ENCODE measurements around the gene TMC5.

The TMC5 gene

DNA sequence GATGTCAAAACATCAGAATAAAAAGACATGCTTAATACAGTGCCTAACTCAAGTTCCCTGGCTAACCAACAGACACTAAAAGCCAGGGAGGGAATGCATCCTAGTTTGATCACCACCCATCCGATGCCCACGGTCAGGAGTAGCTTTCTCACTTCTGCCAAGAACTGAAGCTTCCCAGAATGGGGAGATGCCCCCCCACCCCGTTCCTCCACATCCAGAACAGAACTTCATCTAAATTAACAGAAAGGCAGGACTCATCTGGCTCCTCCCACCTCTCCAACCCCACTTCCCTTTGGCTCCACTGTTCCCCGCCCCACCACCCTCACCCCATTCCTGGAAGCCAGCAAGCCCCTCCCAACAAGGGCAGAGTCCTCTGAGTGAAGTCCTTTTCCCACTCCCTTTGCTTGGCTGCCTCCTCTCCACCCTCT is 70.5 kb downstream of the TMC5 start:
- Histone ChIP-seq H4K12ac (ENCODE audit: low read depth, low read length) (no peak overlapping the region), H3K36me3 (ENCODE audit: control insufficient read depth in 1 of 2, insufficient read depth in 2 of 2, low read length in 2 of 2) (no peaks in the 10 kb centered on the region), H4K8ac (ENCODE audit: low read depth, low read length) (no peak overlapping the region), H3K4me2 (ENCODE audit: low read length) (no peak overlapping the region), H3K27ac (ENCODE audit: low read depth, low read length) (no peak overlapping the region), H3K23ac (ENCODE audit: low read length) (no peak overlapping the region), H3K14ac (ENCODE audit: low read length) (no peak overlapping the region), H2AK5ac (ENCODE audit: low read length) (no peak overlapping the region), H3K79me2 (ENCODE audit: control insufficient read depth, insufficient read depth, low read length, poor library complexity) (no peaks in the 10 kb centered on the region), H2AFZ (ENCODE audit: insufficient read depth, low read length, poor library complexity) (no peak overlapping the region), H2BK12ac (ENCODE audit: low read length) (no peak overlapping the region), H4K91ac (ENCODE audit: low read depth, low read length) (no peak overlapping the region), H3K9ac (ENCODE audit: low read length) (no peak overlapping the region), H3K4me3 (ENCODE audit: low read depth, low read length) (no peak overlapping the region), H3K9me3 (ENCODE audit: insufficient read depth, low read depth, low read length) (no peaks in the 10 kb centered on the region), H3K79me1 (ENCODE audit: low read length) (no peaks in the 10 kb centered on the region), H3K27me3 (ENCODE audit: insufficient read depth, low read length) (no peaks in the 10 kb centered on the region), H3K4ac (ENCODE audit: low read depth, low read length) (no peak overlapping the region), H2BK5ac (ENCODE audit: low read depth, low read length, poor library complexity) (no peak overlapping the region), H3K18ac (ENCODE audit: low read length) (no peak overlapping the region), H3K4me1 (ENCODE audit: control insufficient read depth in 1 of 2, insufficient read depth in 2 of 2, low read length in 2 of 2) (no peaks in the 10 kb centered on the region), H2BK120ac (ENCODE audit: insufficient read depth, low read length, poor library complexity) (no peak overlapping the region)
- DNase-seq, result no peak
- no CpG with 5 or more reads among the region's 4 CpGs for WGBS (ENCODE audit: extremely low coverage, insufficient coverage, insufficient read length)

- H3K27me3 ChIP-seq (ENCODE audit: insufficient read depth, low read length), result no peaks in the 10 kb centered on the region
- no CpG with 5 or more reads among the region's 1 CpG for WGBS (ENCODE audit: extremely low coverage, insufficient coverage, insufficient read length)
- no peak overlapping the region for H3K14ac ChIP-seq (ENCODE audit: low read length)
- H3K4ac ChIP-seq (ENCODE audit: low read depth, low read length), result no peak overlapping the region
- no peaks in the 10 kb centered on the region for H3K4me1 ChIP-seq (ENCODE audit: control insufficient read depth in 1 of 2, insufficient read depth in 2 of 2, low read length in 2 of 2)
- H3K27ac ChIP-seq (ENCODE audit: low read depth, low read length), result no peak overlapping the region
- no peak overlapping the region for H3K4me2 ChIP-seq (ENCODE audit: low read length)
- no peak overlapping the region for H2AK5ac ChIP-seq (ENCODE audit: low read length)
- H4K12ac ChIP-seq (ENCODE audit: low read depth, low read length), result no peak overlapping the region
- H3K9me3 ChIP-seq (ENCODE audit: insufficient read depth, low read depth, low read length), result no peaks in the 10 kb centered on the region
- no peak overlapping the region for H4K91ac ChIP-seq (ENCODE audit: low read depth, low read length)
- no peak overlapping the region for H2BK5ac ChIP-seq (ENCODE audit: low read depth, low read length, poor library complexity)
- no peaks in the 10 kb centered on the region for H3K79me1 ChIP-seq (ENCODE audit: low read length)
- H3K4me3 ChIP-seq (ENCODE audit: low read depth, low read length), result no peak overlapping the region
- no peak for DNase-seq
- H2BK12ac ChIP-seq (ENCODE audit: low read length), result no peak overlapping the region
- peaks cover 1% of the 10 kb centered on the region in 2 experiments for H3K36me3 ChIP-seq (ENCODE audit: control insufficient read depth in 1 of 2, insufficient read depth in 2 of 2, low read length in 2 of 2)
- H4K8ac ChIP-seq (ENCODE audit: low read depth, low read length), result no peak overlapping the region
- no peak overlapping the region for H3K9ac ChIP-seq (ENCODE audit: low read length)
- H3K79me2 ChIP-seq (ENCODE audit: control insufficient read depth, insufficient read depth, low read length, poor library complexity), result no peaks in the 10 kb centered on the region
- no peak overlapping the region for H3K18ac ChIP-seq (ENCODE audit: low read length)
- H2AFZ ChIP-seq (ENCODE audit: insufficient read depth, low read length, poor library complexity), result no peak overlapping the region
- H3K23ac ChIP-seq (ENCODE audit: low read length), result no peak overlapping the region
- no peak overlapping the region for H2BK120ac ChIP-seq (ENCODE audit: insufficient read depth, low read length, poor library complexity)
Measured at GRCh38 chr16:19490619-19491018, 72.9 kb downstream of the TMC5 start.

DNA sequence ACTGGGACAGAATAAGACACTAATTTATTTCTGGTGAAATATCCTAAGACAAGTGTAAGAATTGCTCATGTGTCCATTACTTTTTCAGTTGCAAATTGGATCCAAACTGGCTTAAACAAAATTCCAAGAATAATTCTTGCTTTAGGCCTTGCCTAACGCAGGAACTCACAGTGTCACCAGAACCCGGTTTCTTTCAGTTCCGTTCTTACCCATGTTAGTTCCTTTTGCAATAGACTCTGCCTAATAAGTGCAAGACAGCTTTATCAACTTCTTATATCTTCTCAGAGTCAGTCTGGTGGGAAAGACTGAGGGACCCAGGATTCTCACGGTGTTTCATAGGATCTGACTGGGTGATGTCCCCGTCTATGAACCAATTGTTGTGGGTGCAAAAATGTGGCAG is 79.5 kb downstream of the TMC5 start:
- Histone ChIP-seq H3K4ac (ENCODE audit: low read depth, low read length) (no peak overlapping the region), H3K14ac (ENCODE audit: low read length) (no peak overlapping the region), H4K8ac (ENCODE audit: low read depth, low read length) (no peak overlapping the region), H2BK12ac (ENCODE audit: low read length) (no peak overlapping the region), H3K36me3 (ENCODE audit: control insufficient read depth in 1 of 2, insufficient read depth in 2 of 2, low read length in 2 of 2) (peaks cover 5 to 13% of the 10 kb centered on the region in 2 experiments), H3K4me2 (ENCODE audit: low read length) (no peak overlapping the region), H3K79me1 (ENCODE audit: low read length) (no peaks in the 10 kb centered on the region), H3K27me3 (ENCODE audit: insufficient read depth, low read length) (no peaks in the 10 kb centered on the region), H3K4me1 (ENCODE audit: control insufficient read depth in 1 of 2, insufficient read depth in 2 of 2, low read length in 2 of 2) (no peaks in the 10 kb centered on the region), H2AK5ac (ENCODE audit: low read length) (no peak overlapping the region), H2BK5ac (ENCODE audit: low read depth, low read length, poor library complexity) (no peak overlapping the region), H3K79me2 (ENCODE audit: control insufficient read depth, insufficient read depth, low read length, poor library complexity) (no peaks in the 10 kb centered on the region), H4K12ac (ENCODE audit: low read depth, low read length) (no peak overlapping the region), H3K23ac (ENCODE audit: low read length) (no peak overlapping the region), H3K27ac (ENCODE audit: low read depth, low read length) (no peak overlapping the region), H2AFZ (ENCODE audit: insufficient read depth, low read length, poor library complexity) (no peak overlapping the region), H3K4me3 (ENCODE audit: low read depth, low read length) (no peak overlapping the region), H2BK120ac (ENCODE audit: insufficient read depth, low read length, poor library complexity) (no peak overlapping the region), H3K9me3 (ENCODE audit: insufficient read depth, low read depth, low read length) (no peaks in the 10 kb centered on the region), H3K9ac (ENCODE audit: low read length) (no peak overlapping the region), H4K91ac (ENCODE audit: low read depth, low read length) (no peak overlapping the region), H3K18ac (ENCODE audit: low read length) (no peak overlapping the region)
- DNase-seq, result peak in 1 of 2 donors; percentile 24
- WGBS (ENCODE audit: extremely low coverage, insufficient coverage, insufficient read length), result no CpG with 5 or more reads among the region's 5 CpGs

- H3K4me3 ChIP-seq (ENCODE audit: low read depth, low read length), result no peak overlapping the region
- no peak overlapping the region for H2BK12ac ChIP-seq (ENCODE audit: low read length)
- DNase-seq, result no peak
- no peak overlapping the region for H2AFZ ChIP-seq (ENCODE audit: insufficient read depth, low read length, poor library complexity)
- no peaks in the 10 kb centered on the region for H3K79me2 ChIP-seq (ENCODE audit: control insufficient read depth, insufficient read depth, low read length, poor library complexity)
- H4K12ac ChIP-seq (ENCODE audit: low read depth, low read length), result no peak overlapping the region
- no peak overlapping the region for H3K4ac ChIP-seq (ENCODE audit: low read depth, low read length)
- H3K18ac ChIP-seq (ENCODE audit: low read length), result no peak overlapping the region
- no peak overlapping the region for H4K91ac ChIP-seq (ENCODE audit: low read depth, low read length)
- H3K36me3 ChIP-seq (ENCODE audit: control insufficient read depth in 1 of 2, insufficient read depth in 2 of 2, low read length in 2 of 2), result peaks cover 12 to 24% of the 10 kb centered on the region in 2 experiments
- no peaks in the 10 kb centered on the region for H3K79me1 ChIP-seq (ENCODE audit: low read length)
- no peak overlapping the region for H3K4me2 ChIP-seq (ENCODE audit: low read length)
- H3K27me3 ChIP-seq (ENCODE audit: insufficient read depth, low read length), result no peaks in the 10 kb centered on the region
- no peak overlapping the region for H3K23ac ChIP-seq (ENCODE audit: low read length)
- H2BK120ac ChIP-seq (ENCODE audit: insufficient read depth, low read length, poor library complexity), result no peak overlapping the region
- H3K9ac ChIP-seq (ENCODE audit: low read length), result no peak overlapping the region
- H4K8ac ChIP-seq (ENCODE audit: low read depth, low read length), result no peak overlapping the region
- no peak overlapping the region for H3K27ac ChIP-seq (ENCODE audit: low read depth, low read length)
- H2BK5ac ChIP-seq (ENCODE audit: low read depth, low read length, poor library complexity), result no peak overlapping the region
- H2AK5ac ChIP-seq (ENCODE audit: low read length), result no peak overlapping the region
- H3K9me3 ChIP-seq (ENCODE audit: insufficient read depth, low read depth, low read length), result no peaks in the 10 kb centered on the region
- no peak overlapping the region for H3K14ac ChIP-seq (ENCODE audit: low read length)
- H3K4me1 ChIP-seq (ENCODE audit: control insufficient read depth in 1 of 2, insufficient read depth in 2 of 2, low read length in 2 of 2), result no peaks in the 10 kb centered on the region
- no CpG with 5 or more reads among the region's 5 CpGs for WGBS (ENCODE audit: extremely low coverage, insufficient coverage, insufficient read length)
Measured at GRCh38 chr16:19499006-19499405, 81.3 kb downstream of the TMC5 start.
